NT2/D1 (cell line): ENCODE results near the gene DISP2.

Source experiments
- DNase-seq: peaks from one replicate; pipeline ENCODE4 v3.0.0-alpha.2; 2011; ENCODE audit warnings: low read depth, low spot score
- H3K27me3 ChIP-seq: 2 replicates; pipeline ENCODE4 v1.6.0; 2011; ENCODE audit warnings: mild to moderate bottlenecking; ENCODE audit not compliant: insufficient read length, insufficient read depth
- H3K36me3 ChIP-seq: 2 replicates; pipeline ENCODE4 v1.6.1; 2011; ENCODE audit warnings: mild to moderate bottlenecking, low read length, mixed read lengths; ENCODE audit not compliant: insufficient read depth, insufficient read length
- H3K4me1 ChIP-seq: 2 replicates; pipeline ENCODE4 v1.5.1; 2011; ENCODE audit not compliant: insufficient read depth, insufficient read length
- H3K4me3 ChIP-seq: 2 replicates; pipeline ENCODE4 v1.5.1; 2011; ENCODE audit warnings: low read depth; ENCODE audit not compliant: insufficient read length
- H3K9ac ChIP-seq: 2 replicates; pipeline ENCODE4 v1.6.0; 2011; ENCODE audit warnings: low read depth; ENCODE audit not compliant: insufficient read length
- H3K9me3 ChIP-seq: 2 replicates; pipeline ENCODE4 v1.5.1; 2011; ENCODE audit warnings: mild to moderate bottlenecking, low read length; ENCODE audit not compliant: insufficient read depth
- SUZ12 ChIP-seq: IDR thresholded peaks from 2 replicates; pipeline ENCODE4 v1.6.1; 2011; ENCODE audit not compliant: insufficient read length, insufficient read depth; ENCODE audit errors: extremely low read depth
- YY1 ChIP-seq: IDR thresholded peaks from 2 replicates; pipeline ENCODE4 v1.6.1; 2011; ENCODE audit not compliant: insufficient read length, insufficient read depth
- ZNF274 ChIP-seq: IDR thresholded peaks from 2 replicates; pipeline ENCODE4 v1.6.1; 2011; ENCODE audit warnings: mild to moderate bottlenecking, low read depth, low read length

Gene DISP2

DNA sequence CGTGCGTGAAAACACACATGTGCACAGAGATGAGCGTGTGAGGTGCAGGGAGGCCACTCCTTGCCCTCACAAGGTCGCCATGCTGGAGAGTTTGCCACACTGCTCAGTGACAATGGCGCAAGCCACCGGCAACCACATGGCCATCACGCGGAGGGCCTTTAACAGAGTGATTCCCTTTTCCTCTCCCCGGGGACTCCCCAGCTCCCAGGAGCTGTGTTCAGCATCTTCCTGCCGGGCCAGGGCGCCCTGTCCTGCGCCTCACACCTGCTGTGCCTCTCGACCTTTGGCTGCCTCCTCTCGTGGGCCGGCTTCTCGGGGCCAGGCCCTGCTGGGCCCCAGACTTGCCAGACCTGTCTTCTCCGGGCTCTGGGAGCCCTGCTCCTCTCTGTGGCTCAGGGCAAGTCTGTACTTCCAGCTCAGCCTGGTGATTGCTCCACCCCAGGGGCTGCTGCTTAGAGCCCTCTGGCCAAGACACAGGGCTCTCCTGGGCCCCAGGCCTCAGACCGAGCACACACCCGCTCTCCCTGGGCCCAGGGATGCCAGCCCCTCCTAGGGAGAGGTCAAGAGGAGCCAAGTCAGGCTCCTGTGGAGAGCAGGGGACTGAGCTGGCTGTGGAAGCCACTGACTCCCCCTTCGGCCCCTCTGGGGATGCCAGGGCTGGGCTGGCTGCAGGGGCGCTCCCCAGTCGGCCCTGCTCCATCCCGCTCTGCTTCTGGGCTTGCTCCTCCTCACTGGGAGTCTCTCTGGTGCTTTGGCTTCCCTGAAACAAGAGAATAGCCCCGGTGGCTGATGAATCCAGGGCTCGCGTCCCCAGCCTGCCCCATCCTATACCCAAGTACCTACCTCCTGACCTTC lies 22.9 kb upstream of the DISP2 start:
- no peak for TF ChIP-seq SUZ12
- TF ChIP-seq YY1 = no peak
- TF ChIP-seq ZNF274 = no peak
- Histone ChIP-seq H3K9me3 (no peaks in the 10 kb centered on the region), H3K4me1 (peaks cover 24% of the 10 kb centered on the region), H3K36me3 (peaks cover 15% of the 10 kb centered on the region), H3K9ac (no peak overlapping the region), H3K4me3 (no peak overlapping the region), H3K27me3 (no peaks in the 10 kb centered on the region)
- no peak for DNase-seq

GRCh38 chr15:40335938-40336743 lies 21.9 kb upstream of the DISP2 start:
- DNase-seq = no peak
- Histone ChIP-seq H3K9me3 (no peaks in the 10 kb centered on the region), H3K4me1 (peaks cover 32% of the 10 kb centered on the region), H3K9ac (no peak overlapping the region), H3K4me3 (no peak overlapping the region), H3K36me3 (peaks cover 12% of the 10 kb centered on the region), H3K27me3 (no peaks in the 10 kb centered on the region)
- TF ChIP-seq YY1 = no peak
- TF ChIP-seq ZNF274 = no peak

- Histone ChIP-seq H3K36me3 (peaks cover 7% of the 10 kb centered on the region), H3K4me1 (peaks cover 33% of the 10 kb centered on the region), H3K9me3 (no peaks in the 10 kb centered on the region), H3K4me3 (no peak overlapping the region), H3K9ac (no peak overlapping the region), H3K27me3 (no peaks in the 10 kb centered on the region)
- TF ChIP-seq ZNF274 = no peak
- no peak for TF ChIP-seq SUZ12
- TF ChIP-seq YY1 = no peak
- no peak for DNase-seq
Observed at GRCh38 chr15:40336744-40337122, 21.3 kb upstream of the DISP2 start.

DNA sequence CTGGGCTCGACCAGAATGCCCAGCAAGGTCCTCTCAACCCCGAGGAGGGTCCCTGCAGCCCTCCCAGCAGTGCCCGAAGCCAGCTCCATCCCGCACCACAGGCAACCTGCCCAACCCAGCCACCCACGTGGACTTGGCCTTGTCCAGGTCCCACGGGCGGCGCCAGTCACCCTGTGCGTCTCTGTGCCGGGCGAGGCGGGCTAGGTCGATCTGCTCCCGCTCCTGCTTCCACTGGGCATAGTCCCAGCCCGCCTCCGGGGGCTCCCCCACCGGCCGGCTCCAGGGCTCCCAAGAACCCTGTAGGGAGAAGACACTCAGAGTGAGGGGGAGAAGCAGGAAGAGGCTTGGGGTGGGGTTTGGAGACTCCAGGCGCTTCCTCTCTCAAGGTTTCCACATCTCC lies 20.4 kb upstream of the DISP2 start:
- no peak for DNase-seq
- no peaks in the 10 kb centered on the region for H3K9me3 ChIP-seq
- no peaks in the 10 kb centered on the region for H3K27me3 ChIP-seq
- no peak overlapping the region for H3K4me3 ChIP-seq
- no peaks in the 10 kb centered on the region for H3K36me3 ChIP-seq
- TF ChIP-seq SUZ12 = no peak
- TF ChIP-seq ZNF274 = no peak
- H3K4me1 ChIP-seq = peaks cover 33% of the 10 kb centered on the region
- no peak overlapping the region for H3K9ac ChIP-seq

DNA sequence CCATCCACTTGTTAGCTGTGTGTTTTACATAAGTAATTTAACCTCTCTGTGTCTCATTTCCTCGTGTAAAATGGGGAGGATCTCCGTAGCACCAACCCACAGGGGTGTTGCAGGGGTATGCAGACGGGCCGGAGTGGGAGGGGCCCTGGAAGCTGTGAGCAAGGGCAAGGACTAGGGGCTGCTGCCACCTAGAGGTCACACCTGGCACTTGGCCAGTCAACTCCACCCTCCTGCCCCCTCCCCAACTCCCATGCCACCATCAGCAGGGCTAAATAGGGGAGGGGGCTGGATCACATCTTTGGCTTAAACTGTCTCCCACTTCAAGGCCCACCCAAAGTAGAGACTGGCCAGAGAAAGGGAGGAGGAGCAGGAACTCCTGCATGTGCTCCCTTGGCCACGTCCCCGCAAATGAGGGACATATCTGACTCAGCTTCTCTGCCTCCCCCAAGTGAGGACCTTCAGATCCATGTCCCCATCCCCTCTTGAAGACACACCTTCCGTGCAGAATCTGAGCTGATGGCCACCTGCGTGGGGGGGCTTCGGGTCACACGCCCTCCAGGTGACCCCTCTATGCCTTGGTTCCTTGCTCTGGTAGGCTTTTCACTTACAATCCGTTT lies 19.9 kb upstream of the DISP2 start:
- Histone ChIP-seq H3K27me3 (no peaks in the 10 kb centered on the region), H3K9ac (no peak overlapping the region), H3K4me3 (no peak overlapping the region), H3K36me3 (no peaks in the 10 kb centered on the region), H3K9me3 (no peaks in the 10 kb centered on the region), H3K4me1 (peaks cover 36% of the 10 kb centered on the region)
- DNase-seq = peak; percentile 63
- TF ChIP-seq YY1 (no peak), ZNF274 (no peak), SUZ12 (no peak)

DNA sequence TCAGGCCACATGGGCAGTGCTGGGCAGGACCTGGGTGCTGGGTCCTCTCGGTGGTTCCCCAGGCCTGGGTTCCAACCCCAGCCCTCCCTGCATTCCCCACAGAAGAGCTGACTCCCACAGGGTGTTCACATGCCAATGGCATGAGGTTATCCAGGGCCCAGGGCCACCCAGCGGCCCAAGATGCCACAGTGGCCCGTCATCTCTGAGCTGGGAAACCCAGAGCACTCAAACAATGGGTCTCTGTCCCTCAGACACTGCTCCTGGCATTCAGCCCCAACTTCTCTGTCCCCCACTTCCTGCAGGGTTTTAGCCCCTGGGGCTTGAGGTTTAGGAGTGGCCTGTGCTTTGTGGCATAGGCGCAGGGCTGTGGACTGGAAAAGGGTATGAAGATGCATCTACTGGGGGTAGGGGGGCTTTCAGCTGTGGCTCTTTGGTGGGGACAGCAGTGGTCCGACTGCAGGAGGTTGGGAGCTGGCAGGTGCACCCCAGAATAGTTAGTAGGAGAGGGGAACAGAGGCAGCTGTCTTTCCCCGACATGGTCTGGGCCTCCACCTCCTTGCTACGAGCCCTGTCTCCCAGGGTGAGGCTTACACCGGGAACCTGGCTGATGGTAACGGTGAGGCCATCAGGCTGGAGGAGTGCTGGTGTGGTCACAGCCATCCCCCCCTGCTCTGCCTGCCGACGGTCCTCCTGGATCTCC lies 18.9 kb upstream of the DISP2 start:
- DNase-seq = no peak
- no peak overlapping the region for H3K4me3 ChIP-seq
- H3K4me1 ChIP-seq = peaks cover 36% of the 10 kb centered on the region
- no peaks in the 10 kb centered on the region for H3K27me3 ChIP-seq
- no peaks in the 10 kb centered on the region for H3K9me3 ChIP-seq
- no peaks in the 10 kb centered on the region for H3K36me3 ChIP-seq
- H3K9ac ChIP-seq = peak overlapping the region; percentile 8
- TF ChIP-seq SUZ12 (no peak), ZNF274 (no peak), YY1 (no peak)

DNA sequence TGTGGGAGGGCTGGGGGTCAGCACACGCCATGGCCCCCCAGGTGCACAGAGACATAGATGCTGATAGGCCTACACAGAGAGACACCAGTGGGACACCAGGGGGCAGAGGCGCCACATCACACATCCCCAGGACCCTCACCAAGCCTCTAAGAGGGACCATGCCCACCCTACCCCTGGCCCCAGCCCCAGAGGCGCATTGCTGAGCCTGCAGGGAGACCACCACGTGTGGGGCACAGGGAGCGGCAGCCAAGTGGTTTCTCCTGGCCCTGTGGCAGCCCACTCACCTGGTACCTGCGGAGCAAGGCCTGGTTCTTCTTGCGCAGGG lies 18.4 kb upstream of the DISP2 start:
- Histone ChIP-seq H3K9me3 (no peaks in the 10 kb centered on the region), H3K4me3 (no peak overlapping the region), H3K9ac (peak overlapping the region; percentile 8), H3K36me3 (no peaks in the 10 kb centered on the region), H3K27me3 (no peaks in the 10 kb centered on the region), H3K4me1 (peaks cover 36% of the 10 kb centered on the region)
- DNase-seq = no peak
- TF ChIP-seq YY1 (no peak), ZNF274 (no peak), SUZ12 (no peak)
